C4-2B (cell line): ENCODE measurements around the gene AHRR.

Source experiments
- H3K27ac ChIP-seq: fragments of 450-650 bp; 2 replicates; pipeline ENCODE4 v1.5.1; 2017
- CTCF ChIP-seq: fragments of 450-650 bp; conservative IDR thresholded peaks from 2 replicates; pipeline ENCODE4 v1.5.1; 2017; ENCODE audit warnings: mild to moderate bottlenecking
- ZFX ChIP-seq: fragments of 450-650 bp; IDR thresholded peaks from 2 replicates; pipeline ENCODE4 v1.6.1; 2017

Gene AHRR

GRCh38 chr5:388266-389196 lies 67.0 kb downstream of the AHRR start:
- H3K27ac ChIP-seq: no peak overlapping the region
- no peak for TF ChIP-seq ZFX
- TF ChIP-seq CTCF: no peak

- no peak overlapping the region for H3K27ac ChIP-seq
- TF ChIP-seq CTCF (no peak), ZFX (no peak)
These were observed 67.8 kb downstream of the AHRR start for GRCh38 chr5:389197-389821.

GRCh38 chr5:389891-390622 lies 68.5 kb downstream of the AHRR start:
- TF ChIP-seq ZFX: no peak
- TF ChIP-seq CTCF: no peak
- H3K27ac ChIP-seq: no peak overlapping the region

GRCh38 chr5:390623-391491 lies 69.3 kb downstream of the AHRR start:
- TF ChIP-seq ZFX (no peak), CTCF (no peak)
- no peak overlapping the region for H3K27ac ChIP-seq

- TF ChIP-seq CTCF (no peak), ZFX (no peak)
- no peak overlapping the region for H3K27ac ChIP-seq
These were observed 71.0 kb downstream of the AHRR start for GRCh38 chr5:392431-392988.

- TF ChIP-seq CTCF (no peak), ZFX (no peak)
- H3K27ac ChIP-seq: no peak overlapping the region
These were observed 72.3 kb downstream of the AHRR start for GRCh38 chr5:393846-394275.
